ENCODE results near the gene DNAJC4. TPM values are rescaled to one million over a fixed set of nuclear protein-coding genes. Genes with fewer than 3 reads are reported as not detected.

DNAJC4 gene
- total and polyA plus RNA-seq, 2 of the 8 experiments (the other 6 are each of a cell fraction or from before 2014, with no cell fraction given): 14.6 to 31.0 TPM

DNA sequence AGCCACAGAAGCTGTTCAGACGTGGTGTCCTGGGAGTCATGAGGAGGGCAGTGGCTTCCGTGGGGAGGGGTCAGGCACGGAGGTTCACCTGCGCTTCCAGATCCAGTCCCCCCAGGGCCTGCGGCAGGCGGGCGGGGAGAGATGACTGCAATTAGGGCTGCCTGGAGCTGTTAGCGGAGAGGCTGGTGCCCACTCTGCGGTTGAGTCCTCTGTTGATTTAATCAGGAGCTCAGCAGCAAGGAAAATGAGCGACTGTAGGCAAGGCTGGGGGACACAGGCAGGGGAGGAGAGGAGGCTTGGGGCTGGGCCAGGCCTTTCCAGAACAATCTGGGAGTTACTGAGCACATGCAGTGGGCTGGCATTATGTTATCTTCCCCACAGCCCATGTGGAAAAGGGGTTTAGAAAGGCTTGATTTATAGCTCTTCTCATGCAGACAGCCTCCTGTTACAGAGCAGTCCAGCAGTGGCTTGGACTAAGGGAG lies 34.1 kb downstream of the DNAJC4 start:
- no peak overlapping the region for H3K56ac ChIP-seq (replicated peaks; ENCODE audit: insufficient read length, low read depth, low read length)
- ChIA-PET CTCF (ENCODE audit: partially characterized antibody) (interaction anchor here (0.6 to 8.5 kb wide), 9 partner anchors 8 to 91 kb away, joined by 3 to 102 read pairs (median 7); partner anchors contain the start of genes CATSPERZ, PLCB3 and PPP1R14B), POLR2A (ENCODE audit: partially characterized antibody) (interaction anchor here (0.6 to 11.9 kb wide), 9 partner anchors 8 to 94 kb away, joined by 3 to 352 read pairs (median 4); partner anchors contain the start of genes FKBP2, PLCB3 and PPP1R14B)
- H3K4ac ChIP-seq (replicated peaks; ENCODE audit: insufficient read length, low read depth, low read length): no peak overlapping the region
- H3K9me3 ChIP-seq (ENCODE audit: insufficient read depth in 2 of 2, low read depth in 1 of 2, low read length in 1 of 2): no peaks in the 10 kb centered on the region
- no peak overlapping the region for H3K18ac ChIP-seq (ENCODE audit: extremely low read depth, low read length)
- H3K4me2 ChIP-seq (ENCODE audit: insufficient read depth in 1 of 2, low read depth in 2 of 2, low read length in 2 of 2): no peak overlapping the region
- WGBS, 2 experiments (ENCODE audit: extremely low coverage in 1 of 2, insufficient coverage in 1 of 2, insufficient read length in 1 of 2, insufficient replicate concordance in 2 of 2, low coverage in 1 of 2, low lambda C conversion rate in 2 of 2, missing lambda C conversion rate in 1 of 2): 93% methylated on average over 10 of the region's 10 CpGs; no CpG with 5 or more reads in 1 of the 2 experiments
- no peak overlapping the region for H2AK5ac ChIP-seq (ENCODE audit: low read depth, low read length)
- H4K20me1 ChIP-seq (replicated peaks in 1 of 2; ENCODE audit: control insufficient read depth in 1 of 2, insufficient read depth in 2 of 2, low read length in 2 of 2): peaks cover 4 to 15% of the 10 kb centered on the region in 2 experiments
- no peak overlapping the region for H2BK15ac ChIP-seq (ENCODE audit: low read length)
- peaks cover 0 to 11% (median 4%) of the 10 kb centered on the region in 4 experiments; a peak in 5 of 7 replicates for H3K4me1 ChIP-seq (replicated peaks in 1 of 4; ENCODE audit: control insufficient read depth in 3 of 4, insufficient read depth in 4 of 4, low read length in 3 of 4)
- no peak overlapping the region for H4K91ac ChIP-seq (replicated peaks; ENCODE audit: insufficient read length, low read length)
- peaks cover 17 to 66% (median 32%) of the 10 kb centered on the region in 4 experiments for H3K36me3 ChIP-seq (ENCODE audit: control insufficient read depth in 2 of 4, insufficient read depth in 4 of 4, low read length in 3 of 4)
- H3K27me3 ChIP-seq (replicated peaks in 1 of 4; ENCODE audit: control insufficient read depth in 3 of 4, extremely low read depth in 1 of 4, insufficient read depth in 3 of 4, low read length in 3 of 4): no peaks in the 10 kb centered on the region
- H2BK120ac ChIP-seq (replicated peaks; ENCODE audit: low read depth, low read length): no peak overlapping the region
- no peak overlapping the region for H3K27ac ChIP-seq (ENCODE audit: low read depth, low read length)
- no peak overlapping the region for H3K9ac ChIP-seq (replicated peaks in 1 of 4; ENCODE audit: extremely low read depth in 1 of 4, low read depth in 3 of 4, low read length in 3 of 4)
- H3K23me2 ChIP-seq (ENCODE audit: low read depth, low read length): peaks cover 2% of the 10 kb centered on the region; the same call in 1 of the 2 replicates
- H4K5ac ChIP-seq (ENCODE audit: insufficient read length, low read depth, low read length): no peak overlapping the region
- no peaks in the 10 kb centered on the region for H3K79me1 ChIP-seq (ENCODE audit: low read depth, low read length)
- H3K4me3 ChIP-seq (ENCODE audit: extremely low read depth in 1 of 4, insufficient read depth in 2 of 4, low read depth in 3 of 4, low read length in 4 of 4): no peak overlapping the region
- no peak for DNase-seq (ENCODE audit: low read depth in 1 of 2, low spot score in 2 of 2)
- H2AFZ ChIP-seq (ENCODE audit: low read length): no peak overlapping the region
- no peak overlapping the region for H2BK12ac ChIP-seq (ENCODE audit: low read depth, low read length)
- peak overlapping the region; percentile 71; the same call in 1 of the 2 replicates for H4K8ac ChIP-seq (ENCODE audit: extremely low read depth, insufficient read depth, low read length)
- H2BK5ac ChIP-seq (ENCODE audit: low read depth, low read length): no peak overlapping the region
- H3K23ac ChIP-seq (ENCODE audit: insufficient read length): no peak overlapping the region
- no peak for FAIRE-seq
- no peak overlapping the region for H3K14ac ChIP-seq (ENCODE audit: insufficient read length)
- no peaks in the 10 kb centered on the region for H3K79me2 ChIP-seq (ENCODE audit: control insufficient read depth in 1 of 2, insufficient read depth in 2 of 2, low read length in 2 of 2)
- no peak overlapping the region for H2BK20ac ChIP-seq (ENCODE audit: low read length)
- TF ChIP-seq RAD21 (IDR thresholded peaks at IDR 0.05 in 1 of 2, conservative IDR thresholded peaks at IDR 0.05 in 1 of 2; ENCODE audit: low read depth in 2 of 2, low read length in 2 of 2) (no peak), TEAD4 (IDR thresholded peaks at IDR 0.05; ENCODE audit: low read depth, low read length) (no peak), YY1 (IDR thresholded peaks at IDR 0.05; ENCODE audit: low read depth, low read length) (no peak), SIX5 (IDR thresholded peaks at IDR 0.05; ENCODE audit: low read depth, low read length) (no peak), E2F6 (IDR thresholded peaks at IDR 0.05) (no peak), PHF8 (conservative IDR thresholded peaks at IDR 0.05; ENCODE audit: low read depth, low read length) (no peak)
- TF ChIP-seq, protein P1, sequence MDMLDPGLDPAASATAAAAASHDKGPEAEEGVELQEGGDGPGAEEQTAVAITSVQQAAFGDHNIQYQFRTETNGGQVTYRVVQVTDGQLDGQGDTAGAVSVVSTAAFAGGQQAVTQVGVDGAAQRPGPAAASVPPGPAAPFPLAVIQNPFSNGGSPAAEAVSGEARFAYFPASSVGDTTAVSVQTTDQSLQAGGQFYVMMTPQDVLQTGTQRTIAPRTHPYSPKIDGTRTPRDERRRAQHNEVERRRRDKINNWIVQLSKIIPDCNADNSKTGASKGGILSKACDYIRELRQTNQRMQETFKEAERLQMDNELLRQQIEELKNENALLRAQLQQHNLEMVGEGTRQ (IDR thresholded peaks at IDR 0.05; ENCODE audit: low read length): no peak

All from H1 (cell line).